ENCODE results near the gene FBLN5. TPM values are rescaled to one million over a fixed set of nuclear protein-coding genes. Genes with fewer than 3 reads are reported as not detected.

The FBLN5 gene
- total RNA-seq, 5 donors from 2014 or later (not counting 1 experiment from before 2014, with no cell fraction given) = 4.2 to 19.5 (median 9.5) TPM

DNA sequence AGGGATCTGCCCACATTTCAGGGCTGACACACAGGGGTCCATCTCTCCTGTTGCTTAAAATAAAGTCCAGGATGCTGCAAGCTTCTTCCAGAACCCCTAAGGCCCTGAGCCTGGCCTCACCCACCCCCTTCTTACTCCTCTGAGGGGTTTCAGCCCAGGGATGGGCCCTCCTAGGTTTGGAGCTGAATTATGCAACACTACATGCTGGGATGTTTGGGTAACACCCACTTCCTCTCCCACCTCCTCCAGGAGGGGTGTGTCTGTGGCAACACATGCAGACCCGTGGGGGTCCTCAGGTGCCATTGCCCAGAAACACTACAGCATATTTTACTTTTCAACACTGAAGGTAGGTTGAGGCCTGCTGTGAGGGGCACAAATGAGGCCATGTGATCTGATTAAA, 5.4 kb downstream of the FBLN5 start:
- Histone ChIP-seq H3K27ac (ENCODE audit: low read length) (no peak overlapping the region), H3K9me3 (no peaks in the 10 kb centered on the region), H3K4me3 (ENCODE audit: control insufficient read depth in 1 of 2, extremely low read depth in 1 of 2, low read length in 1 of 2) (no peak overlapping the region), H3K36me3 (ENCODE audit: control insufficient read depth in 2 of 2, extremely low read depth in 1 of 2, insufficient read depth in 1 of 2, low read length in 1 of 2) (no peaks in the 10 kb centered on the region), H3K4me1 (ENCODE audit: control insufficient read depth in 1 of 2, extremely low read depth in 1 of 2, insufficient read depth in 2 of 2, low read length in 2 of 2) (peaks cover 0 to 6% of the 10 kb centered on the region in 2 experiments), H3K27me3 (replicated peaks in 1 of 2; ENCODE audit: control insufficient read depth in 2 of 2, extremely low read depth in 1 of 2, insufficient read depth in 2 of 2, low read length in 1 of 2) (peaks cover 0 to 41% of the 10 kb centered on the region in 2 experiments)
- Mint-ChIP-seq H3K27ac (no peak overlapping the region), H3K4me3 (no peak overlapping the region), H3K9me3 (no peaks in the 10 kb centered on the region), H3K36me3 (no peaks in the 10 kb centered on the region), H3K27me3 (peaks cover 18 to 39% of the 10 kb centered on the region in 2 donors), H3K4me1 (peaks cover 9 to 14% (median 13%) of the 10 kb centered on the region in 3 donors)
- POLR2A ChIA-PET = interaction anchor here in 1 of 2 donors (0.6 kb wide), 1 partner anchor 77 kb away, joined by 5 read pairs; no protein-coding TSS in a partner anchor
- no peak for DNase-seq
- CTCF ChIA-PET = no interaction called here
- WGBS (ENCODE audit: insufficient coverage) = no CpG with 5 or more reads among the region's 1 CpG
- ATAC-seq (replicated peaks in 1 of 4) = no peak

- ChIA-PET POLR2A (interaction anchor here in 1 of 2 donors (0.6 kb wide), 1 partner anchor 30 kb away, joined by 3 read pairs; no protein-coding TSS in a partner anchor), CTCF (interaction anchor here in 1 of 2 donors (0.5 kb wide), 1 partner anchor 23 kb away, joined by 4 read pairs; no protein-coding TSS in a partner anchor)
- no peak for DNase-seq
- Histone ChIP-seq H3K27me3 (replicated peaks in 1 of 2; ENCODE audit: control insufficient read depth in 2 of 2, extremely low read depth in 1 of 2, insufficient read depth in 2 of 2, low read length in 1 of 2) (peaks cover 0 to 24% of the 10 kb centered on the region in 2 experiments), H3K9me3 (no peaks in the 10 kb centered on the region), H3K36me3 (ENCODE audit: control insufficient read depth in 2 of 2, extremely low read depth in 1 of 2, insufficient read depth in 1 of 2, low read length in 1 of 2) (no peaks in the 10 kb centered on the region), H3K4me1 (ENCODE audit: control insufficient read depth in 1 of 2, extremely low read depth in 1 of 2, insufficient read depth in 2 of 2, low read length in 2 of 2) (no peaks in the 10 kb centered on the region), H3K27ac (ENCODE audit: low read length) (no peak overlapping the region), H3K4me3 (ENCODE audit: control insufficient read depth in 1 of 2, extremely low read depth in 1 of 2, low read length in 1 of 2) (no peak overlapping the region)
- no CpG with 5 or more reads among the region's 3 CpGs for WGBS (ENCODE audit: insufficient coverage)
- Mint-ChIP-seq H3K4me3 (no peak overlapping the region), H3K36me3 (no peaks in the 10 kb centered on the region), H3K9me3 (no peaks in the 10 kb centered on the region), H3K27me3 (peaks cover 13 to 25% of the 10 kb centered on the region in 2 donors), H3K27ac (no peak overlapping the region), H3K4me1 (peaks cover 2 to 5% (median 3%) of the 10 kb centered on the region in 3 donors)
- no peak for ATAC-seq (replicated peaks in 1 of 4)
These were observed 7.3 kb downstream of the FBLN5 start for GRCh38 chr14:91940209-91940608.

DNA sequence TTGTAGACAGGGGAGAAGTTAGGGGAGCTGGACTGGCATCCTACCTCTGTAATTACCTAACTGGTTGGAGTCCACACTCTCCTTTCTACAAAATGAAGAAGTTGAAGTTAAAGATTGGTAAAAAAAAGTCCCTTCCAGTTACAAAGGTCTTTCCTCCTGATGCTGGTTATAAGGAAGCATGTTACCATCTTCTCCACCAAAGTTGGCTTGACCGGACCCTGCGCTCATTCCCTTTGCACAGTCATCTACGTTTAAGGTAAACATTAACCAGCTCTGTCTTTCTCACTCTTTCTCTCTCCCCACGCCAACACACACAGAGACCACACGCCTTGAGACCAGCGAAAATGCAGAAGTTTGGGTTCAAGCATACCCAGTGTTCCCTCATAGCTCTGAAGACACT, 11.9 kb downstream of the FBLN5 start:
- ChIA-PET CTCF (no interaction called here), POLR2A (no interaction called here)
- Histone ChIP-seq H3K9me3 (no peaks in the 10 kb centered on the region), H3K27ac (ENCODE audit: low read length) (no peak overlapping the region), H3K36me3 (ENCODE audit: control insufficient read depth in 2 of 2, extremely low read depth in 1 of 2, insufficient read depth in 1 of 2, low read length in 1 of 2) (no peaks in the 10 kb centered on the region), H3K27me3 (replicated peaks in 1 of 2; ENCODE audit: control insufficient read depth in 2 of 2, extremely low read depth in 1 of 2, insufficient read depth in 2 of 2, low read length in 1 of 2) (peaks cover 0 to 6% of the 10 kb centered on the region in 2 experiments), H3K4me3 (ENCODE audit: control insufficient read depth in 1 of 2, extremely low read depth in 1 of 2, low read length in 1 of 2) (no peak overlapping the region), H3K4me1 (ENCODE audit: control insufficient read depth in 1 of 2, extremely low read depth in 1 of 2, insufficient read depth in 2 of 2, low read length in 2 of 2) (no peaks in the 10 kb centered on the region)
- WGBS (ENCODE audit: insufficient coverage) = 95% methylated on average over 4 of the region's 6 CpGs
- Mint-ChIP-seq H3K4me1 (no peaks in the 10 kb centered on the region), H3K27me3 (peaks cover 0 to 3% of the 10 kb centered on the region in 2 donors), H3K4me3 (no peak overlapping the region), H3K9me3 (no peaks in the 10 kb centered on the region), H3K36me3 (no peaks in the 10 kb centered on the region), H3K27ac (no peak overlapping the region)
- ATAC-seq (replicated peaks in 1 of 4) (no peak), DNase-seq (no peak)

DNA sequence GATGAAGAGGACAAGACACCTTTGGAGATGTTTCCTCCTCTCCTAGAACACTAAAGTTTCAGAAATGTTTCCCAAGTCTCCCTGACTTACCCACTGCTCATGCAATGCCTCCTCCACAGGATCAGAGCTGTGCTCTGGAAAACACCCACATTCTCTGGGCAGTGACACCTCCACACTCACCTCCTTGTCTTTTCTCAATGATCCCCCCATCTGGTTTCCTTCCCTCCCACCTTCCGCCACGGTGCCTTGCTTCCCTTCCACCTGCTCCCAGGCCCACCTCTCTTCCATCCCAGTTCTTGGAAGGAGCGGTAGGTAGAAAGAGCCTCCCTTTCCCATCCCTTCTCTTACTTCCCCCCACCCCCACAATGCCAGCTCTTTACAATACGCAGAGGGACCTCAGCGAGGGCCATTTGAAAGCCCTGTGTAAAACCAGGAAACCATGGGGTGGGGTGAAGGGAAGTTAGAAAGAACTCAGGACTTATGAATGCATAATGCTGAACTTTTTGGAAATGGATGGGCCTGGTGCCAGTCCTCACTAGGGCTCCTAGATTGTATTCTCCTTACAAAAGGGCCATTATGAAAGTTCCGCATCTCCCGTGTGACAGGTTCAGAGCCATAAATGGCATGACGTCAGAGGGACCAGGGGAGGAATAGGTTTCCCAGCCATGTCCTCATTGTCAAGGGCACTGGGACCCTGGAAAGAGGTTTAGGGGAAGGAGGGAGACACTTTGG, 12.8 kb downstream of the FBLN5 start:
- H3K4me1 Mint-ChIP-seq = no peaks in the 10 kb centered on the region
- ChIA-PET CTCF (no interaction called here), POLR2A (no interaction called here)
- H3K27ac Mint-ChIP-seq = no peak overlapping the region
- no peaks in the 10 kb centered on the region for H3K36me3 Mint-ChIP-seq
- no peak overlapping the region for H3K27ac ChIP-seq (ENCODE audit: low read length)
- H3K4me3 ChIP-seq (ENCODE audit: control insufficient read depth in 1 of 2, extremely low read depth in 1 of 2, low read length in 1 of 2) = no peak overlapping the region
- ATAC-seq (replicated peaks in 1 of 4) (no peak), DNase-seq (no peak)
- WGBS (ENCODE audit: insufficient coverage) = 85% methylated on average over 3 of the region's 8 CpGs
- no peaks in the 10 kb centered on the region for H3K9me3 ChIP-seq
- H3K4me1 ChIP-seq (ENCODE audit: control insufficient read depth in 1 of 2, extremely low read depth in 1 of 2, insufficient read depth in 2 of 2, low read length in 2 of 2) = no peaks in the 10 kb centered on the region
- no peaks in the 10 kb centered on the region for H3K36me3 ChIP-seq (ENCODE audit: control insufficient read depth in 2 of 2, extremely low read depth in 1 of 2, insufficient read depth in 1 of 2, low read length in 1 of 2)
- no peak overlapping the region for H3K4me3 Mint-ChIP-seq
- H3K9me3 Mint-ChIP-seq = no peaks in the 10 kb centered on the region
- peaks cover 0 to 3% of the 10 kb centered on the region in 2 donors for H3K27me3 Mint-ChIP-seq
- H3K27me3 ChIP-seq (replicated peaks in 1 of 2; ENCODE audit: control insufficient read depth in 2 of 2, extremely low read depth in 1 of 2, insufficient read depth in 2 of 2, low read length in 1 of 2) = peaks cover 0 to 6% of the 10 kb centered on the region in 2 experiments

GRCh38 chr14:91931478-91932088, 15.9 kb downstream of the FBLN5 start:
- DNase-seq (no peak), ATAC-seq (replicated peaks in 1 of 4) (no peak)
- no peak overlapping the region for H3K4me3 Mint-ChIP-seq
- H3K27me3 Mint-ChIP-seq = peaks cover 0 to 3% of the 10 kb centered on the region in 2 donors
- Histone ChIP-seq H3K4me3 (ENCODE audit: control insufficient read depth in 1 of 2, extremely low read depth in 1 of 2, low read length in 1 of 2) (no peak overlapping the region), H3K36me3 (ENCODE audit: control insufficient read depth in 2 of 2, extremely low read depth in 1 of 2, insufficient read depth in 1 of 2, low read length in 1 of 2) (no peaks in the 10 kb centered on the region), H3K9me3 (no peaks in the 10 kb centered on the region), H3K27ac (ENCODE audit: low read length) (no peak overlapping the region), H3K4me1 (ENCODE audit: control insufficient read depth in 1 of 2, extremely low read depth in 1 of 2, insufficient read depth in 2 of 2, low read length in 2 of 2) (no peaks in the 10 kb centered on the region), H3K27me3 (replicated peaks in 1 of 2; ENCODE audit: control insufficient read depth in 2 of 2, extremely low read depth in 1 of 2, insufficient read depth in 2 of 2, low read length in 1 of 2) (peaks cover 0 to 6% of the 10 kb centered on the region in 2 experiments)
- no peaks in the 10 kb centered on the region for H3K4me1 Mint-ChIP-seq
- no peaks in the 10 kb centered on the region for H3K9me3 Mint-ChIP-seq
- H3K27ac Mint-ChIP-seq = no peak overlapping the region
- no peaks in the 10 kb centered on the region for H3K36me3 Mint-ChIP-seq
- ChIA-PET CTCF (interaction anchor here in 1 of 2 donors (0.6 kb wide), 1 partner anchor 77 kb away, joined by 5 read pairs; no protein-coding TSS in a partner anchor), POLR2A (no interaction called here)
- 94% methylated on average over 6 of the region's 11 CpGs for WGBS (ENCODE audit: insufficient coverage)

DNA sequence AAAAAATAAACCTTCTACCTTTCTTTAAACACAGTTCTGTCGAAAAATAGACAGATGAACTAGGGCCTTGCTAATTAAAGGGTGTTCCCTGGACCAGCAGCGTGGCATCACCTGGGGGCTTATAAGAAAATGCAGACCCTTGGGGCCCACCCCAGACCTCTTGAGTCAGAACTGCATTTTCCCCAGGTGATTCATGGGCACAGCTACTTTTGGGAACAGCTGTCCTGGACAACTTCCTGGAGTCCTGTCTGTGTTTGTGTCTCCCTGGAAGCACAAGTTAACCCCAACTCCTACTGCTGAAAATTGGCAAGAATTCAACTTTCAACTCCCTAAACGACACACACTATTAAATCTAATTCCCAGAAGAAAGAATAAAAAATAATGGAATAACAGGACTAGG, 17.8 kb downstream of the FBLN5 start:
- WGBS (ENCODE audit: insufficient coverage) = 94% methylated on average over 2 of the region's 3 CpGs
- Mint-ChIP-seq H3K4me1 (no peaks in the 10 kb centered on the region), H3K27ac (no peak overlapping the region), H3K36me3 (no peaks in the 10 kb centered on the region), H3K4me3 (no peak overlapping the region), H3K9me3 (no peaks in the 10 kb centered on the region), H3K27me3 (peaks cover 0 to 2% of the 10 kb centered on the region in 2 donors)
- H3K27ac ChIP-seq (ENCODE audit: low read length) = no peak overlapping the region
- H3K27me3 ChIP-seq (replicated peaks in 1 of 2; ENCODE audit: control insufficient read depth in 2 of 2, extremely low read depth in 1 of 2, insufficient read depth in 2 of 2, low read length in 1 of 2) = peaks cover 0 to 2% of the 10 kb centered on the region in 2 experiments
- POLR2A ChIA-PET = no interaction called here
- CTCF ChIA-PET = no interaction called here
- no peaks in the 10 kb centered on the region for H3K4me1 ChIP-seq (ENCODE audit: control insufficient read depth in 1 of 2, extremely low read depth in 1 of 2, insufficient read depth in 2 of 2, low read length in 2 of 2)
- H3K4me3 ChIP-seq (ENCODE audit: control insufficient read depth in 1 of 2, extremely low read depth in 1 of 2, low read length in 1 of 2) = no peak overlapping the region
- ATAC-seq (replicated peaks in 1 of 4) (no peak), DNase-seq (no peak)
- no peaks in the 10 kb centered on the region for H3K36me3 ChIP-seq (ENCODE audit: control insufficient read depth in 2 of 2, extremely low read depth in 1 of 2, insufficient read depth in 1 of 2, low read length in 1 of 2)
- H3K9me3 ChIP-seq = no peaks in the 10 kb centered on the region

Measured in T-cell (primary cell).